Measurements from ENCODE around the gene EPG5.

- TF ChIP-seq TEAD4 (CRISPR knock-in tag; IDR thresholded peaks at IDR 0.05), result no peak
- TF ChIP-seq MYBL2 (CRISPR knock-in tag; IDR thresholded peaks at IDR 0.05), result no peak
- TF ChIP-seq CTCF (IDR thresholded peaks at IDR 0.05), result no peak
- TF ChIP-seq, protein P1, sequence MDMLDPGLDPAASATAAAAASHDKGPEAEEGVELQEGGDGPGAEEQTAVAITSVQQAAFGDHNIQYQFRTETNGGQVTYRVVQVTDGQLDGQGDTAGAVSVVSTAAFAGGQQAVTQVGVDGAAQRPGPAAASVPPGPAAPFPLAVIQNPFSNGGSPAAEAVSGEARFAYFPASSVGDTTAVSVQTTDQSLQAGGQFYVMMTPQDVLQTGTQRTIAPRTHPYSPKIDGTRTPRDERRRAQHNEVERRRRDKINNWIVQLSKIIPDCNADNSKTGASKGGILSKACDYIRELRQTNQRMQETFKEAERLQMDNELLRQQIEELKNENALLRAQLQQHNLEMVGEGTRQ (CRISPR knock-in tag; IDR thresholded peaks at IDR 0.05), result no peak
- no peak for TF ChIP-seq SP1 (CRISPR knock-in tag; conservative IDR thresholded peaks at IDR 0.05)
- no peak for TF ChIP-seq IRF2 (CRISPR knock-in tag; IDR thresholded peaks at IDR 0.05; ENCODE audit: borderline replicate concordance, low read depth)
- TF ChIP-seq FOXJ3 (CRISPR knock-in tag; IDR thresholded peaks at IDR 0.05; ENCODE audit: borderline replicate concordance), result no peak
- TF ChIP-seq, protein P2, sequence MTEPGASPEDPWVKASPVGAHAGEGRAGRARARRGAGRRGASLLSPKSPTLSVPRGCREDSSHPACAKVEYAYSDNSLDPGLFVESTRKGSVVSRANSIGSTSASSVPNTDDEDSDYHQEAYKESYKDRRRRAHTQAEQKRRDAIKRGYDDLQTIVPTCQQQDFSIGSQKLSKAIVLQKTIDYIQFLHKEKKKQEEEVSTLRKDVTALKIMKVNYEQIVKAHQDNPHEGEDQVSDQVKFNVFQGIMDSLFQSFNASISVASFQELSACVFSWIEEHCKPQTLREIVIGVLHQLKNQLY (CRISPR knock-in tag; IDR thresholded peaks at IDR 0.05), result no peak
- TF ChIP-seq, protein P3, sequence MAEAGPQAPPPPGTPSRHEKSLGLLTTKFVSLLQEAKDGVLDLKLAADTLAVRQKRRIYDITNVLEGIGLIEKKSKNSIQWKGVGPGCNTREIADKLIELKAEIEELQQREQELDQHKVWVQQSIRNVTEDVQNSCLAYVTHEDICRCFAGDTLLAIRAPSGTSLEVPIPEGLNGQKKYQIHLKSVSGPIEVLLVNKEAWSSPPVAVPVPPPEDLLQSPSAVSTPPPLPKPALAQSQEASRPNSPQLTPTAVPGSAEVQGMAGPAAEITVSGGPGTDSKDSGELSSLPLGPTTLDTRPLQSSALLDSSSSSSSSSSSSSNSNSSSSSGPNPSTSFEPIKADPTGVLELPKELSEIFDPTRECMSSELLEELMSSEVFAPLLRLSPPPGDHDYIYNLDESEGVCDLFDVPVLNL (CRISPR knock-in tag; IDR thresholded peaks at IDR 0.05; ENCODE audit: borderline replicate concordance, low read depth), result no peak
- TF ChIP-seq HMGXB4 (CRISPR knock-in tag; IDR thresholded peaks at IDR 0.05), result no peak
These were observed 117.6 kb downstream of the EPG5 start for GRCh38 chr18:45849529-45849928.

All from WTC11 (cell line).